Natural killer cell (primary cell): Measurements from ENCODE around the gene EFCAB9. TPM values are rescaled to one million over a fixed set of nuclear protein-coding genes. Genes with fewer than 3 reads are reported as not detected.

Source experiments
- ATAC-seq, 3 donors: fragments of 150-1000 bp in 2 of 3; fragments of 200-7000 bp in 1 of 3; cut with Tn5 transposase; 1 replicate in 1 of 3; 2 replicates in 2 of 3; pipeline ENCODE4 v1.10.0; 2021; ENCODE audit warnings: mild to moderate bottlenecking in 2 of 3, moderate library complexity in 2 of 3
- DNase-seq, 2 donors: peaks; one replicate each; pipeline versions ENCODE4 v3.0.0 to v3.0.0-alpha.2; 2013 to 2021; ENCODE audit warnings: mixed read lengths in 1 of 2
- H3K27ac ChIP-seq: one replicate; pipeline ENCODE4 v1.5.1; 2013; ENCODE audit warnings: mild to moderate bottlenecking, low read length
- H3K27me3 ChIP-seq: one replicate; pipeline ENCODE4 v1.6.1; 2013; ENCODE audit warnings: low read length; ENCODE audit not compliant: control insufficient read depth, insufficient read depth
- H3K36me3 ChIP-seq: one replicate; pipeline ENCODE4 v1.6.1; 2013; ENCODE audit warnings: low read length; ENCODE audit not compliant: control insufficient read depth, insufficient read depth
- H3K4me1 ChIP-seq: one replicate; pipeline ENCODE4 v1.6.1; 2013; ENCODE audit warnings: low read length; ENCODE audit not compliant: control insufficient read depth, insufficient read depth
- H3K4me3 ChIP-seq: one replicate; pipeline ENCODE4 v1.5.1; 2013; ENCODE audit warnings: low read length
- H3K9me3 ChIP-seq: one replicate; pipeline ENCODE4 v1.6.1; 2013; ENCODE audit warnings: low read length; ENCODE audit not compliant: control insufficient read depth, insufficient read depth
- H3K27ac Mint-ChIP-seq, 2 donors: one replicate each; pipeline ENCODE4 v1.8.0; 2022; ENCODE audit warnings: mild to moderate bottlenecking in 2 of 2, mixed read lengths in 2 of 2, moderate library complexity in 1 of 2
- H3K27me3 Mint-ChIP-seq, 2 donors: one replicate each; pipeline ENCODE4 v1.8.0; 2022; ENCODE audit warnings: low read depth in 2 of 2, mixed read lengths in 2 of 2
- H3K36me3 Mint-ChIP-seq: one replicate; pipeline ENCODE4 v1.8.0; 2022; ENCODE audit warnings: mixed read lengths
- H3K4me1 Mint-ChIP-seq, 2 donors: one replicate each; pipeline ENCODE4 v1.8.0; 2022; ENCODE audit warnings: mixed read lengths in 2 of 2
- H3K4me3 Mint-ChIP-seq: one replicate; pipeline ENCODE4 v1.8.0; 2022; ENCODE audit warnings: mild to moderate bottlenecking, moderate library complexity, mixed read lengths
- H3K9me3 Mint-ChIP-seq, 2 donors: one replicate each; pipeline ENCODE4 v1.8.0; 2022; ENCODE audit warnings: mixed read lengths in 2 of 2
- CTCF ChIP-seq: fragments of 200-600 bp; IDR thresholded peaks from one replicate; pipeline ENCODE4 v1.8.0; 2022; ENCODE audit warnings: antibody characterized with exemption
- WGBS: methylation state at CpG from one replicate; pipeline ENCODE4 v1.1.7; 2013; ENCODE audit warnings: missing lambda C conversion rate; ENCODE audit not compliant: insufficient coverage; 5-methylcytosine and 5-hydroxymethylcytosine counted together
- intact Hi-C: fragments of 100-400 bp; cut with micrococcal nuclease; formaldehyde crosslinking; loops from one replicate; pipeline ENCODE4 v1.14.2; 2022
- total RNA-seq, 4 donors: library from RNA; stranded (reverse); fragments of 120-200 nt in 1 of 4; gene quantifications; one replicate each; pipeline versions ENCODE4 v1.2.3 to v1.2.4, GENCODE V29; 2013 to 2022

Gene EFCAB9
- total RNA-seq, 3 donors from 2014 or later (not counting 1 experiment from before 2014, with no cell fraction given), result not detected

GRCh38 chr5:172177176-172177575 lies 16.8 kb upstream of the EFCAB9 start:
- DNase-seq (peak in 1 of 2 donors; percentile 36), ATAC-seq (no peak)
- H3K27ac Mint-ChIP-seq, result peak overlapping the region; percentile 97 to 98
- 30% methylated on average over 7 of the region's 7 CpGs for WGBS
- intact Hi-C loops, result loop anchor here (5.0 kb wide), 1 partner anchor 590 kb away; no protein-coding TSS in a partner anchor
- Histone ChIP-seq H3K4me3 (no peak overlapping the region), H3K36me3 (peaks cover 6% of the 10 kb centered on the region), H3K27ac (peak overlapping the region; percentile 95), H3K9me3 (no peaks in the 10 kb centered on the region), H3K27me3 (no peaks in the 10 kb centered on the region), H3K4me1 (peaks cover 98% of the 10 kb centered on the region)
- peaks cover 83 to 86% of the 10 kb centered on the region in 2 donors for H3K4me1 Mint-ChIP-seq
- no peak for TF ChIP-seq CTCF
- no peaks in the 10 kb centered on the region for H3K9me3 Mint-ChIP-seq
- H3K27me3 Mint-ChIP-seq, result no peaks in the 10 kb centered on the region
- H3K36me3 Mint-ChIP-seq, result no peaks in the 10 kb centered on the region
- H3K4me3 Mint-ChIP-seq, result peak overlapping the region; percentile 90

GRCh38 chr5:172178301-172178987 lies 15.5 kb upstream of the EFCAB9 start:
- no peaks in the 10 kb centered on the region for H3K9me3 ChIP-seq
- Mint-ChIP-seq H3K36me3 (no peaks in the 10 kb centered on the region), H3K27ac (peak overlapping the region; percentile 97 to 98), H3K4me3 (peak overlapping the region; percentile 90), H3K4me1 (peaks cover 79 to 81% of the 10 kb centered on the region in 2 donors), H3K27me3 (no peaks in the 10 kb centered on the region), H3K9me3 (no peaks in the 10 kb centered on the region)
- peaks cover 98% of the 10 kb centered on the region for H3K4me1 ChIP-seq
- ATAC-seq (peak; percentile 5 to 12 (median 11)), DNase-seq (peak; percentile 49 to 56)
- H3K27me3 ChIP-seq, result no peaks in the 10 kb centered on the region
- WGBS, result 5% methylated on average over 18 of the region's 18 CpGs
- peaks cover 3% of the 10 kb centered on the region for H3K36me3 ChIP-seq
- no peak for TF ChIP-seq CTCF
- intact Hi-C loops, result loop anchor here (5.0 kb wide), 1 partner anchor 589 kb away; no protein-coding TSS in a partner anchor
- H3K27ac ChIP-seq, result peak overlapping the region; percentile 95
- peak overlapping the region; percentile 28 for H3K4me3 ChIP-seq

GRCh38 chr5:172178991-172179989 lies 14.7 kb upstream of the EFCAB9 start:
- no peaks in the 10 kb centered on the region for H3K36me3 Mint-ChIP-seq

More at GRCh38 chr5:172178991-172179989, 14.7 kb upstream of the EFCAB9 start:
- peak; percentile 64 to 87 for DNase-seq
- 3% methylated on average over 17 of the region's 18 CpGs for WGBS
- H3K27me3 ChIP-seq, result no peaks in the 10 kb centered on the region
- H3K36me3 ChIP-seq, result peaks cover 9% of the 10 kb centered on the region
- Mint-ChIP-seq H3K9me3 (no peaks in the 10 kb centered on the region), H3K4me1 (peaks cover 76 to 77% of the 10 kb centered on the region in 2 donors), H3K27me3 (no peaks in the 10 kb centered on the region), H3K4me3 (peak overlapping the region; percentile 90), H3K27ac (peak overlapping the region; percentile 97 to 98)
- peak overlapping the region; percentile 28 for H3K4me3 ChIP-seq
- intact Hi-C loops, result loop anchor here (1.0 to 5.0 kb wide), 2 partner anchors 8 to 588 kb away; no protein-coding TSS in a partner anchor
- no peaks in the 10 kb centered on the region for H3K9me3 ChIP-seq
- ATAC-seq, result peak; percentile 51 to 74 (median 61)
- TF ChIP-seq CTCF, result no peak
- H3K27ac ChIP-seq, result peak overlapping the region; percentile 95
- H3K4me1 ChIP-seq, result peaks cover 98% of the 10 kb centered on the region
